OCI-LY3 (cell line): ENCODE results near the gene HECW1.

Source experiments
- CTCF ChIP-seq: fragments of 200-600, 300-600 bp; sonication (generic); IDR thresholded peaks from 2 replicates; pipeline ENCODE4 v1.5.1; 2014; ENCODE audit warnings: antibody characterized with exemption, low read length, low read depth
- EZH2phosphoT487 ChIP-seq: fragments of 200-600 bp; shearing (Covaris generic); IDR thresholded peaks from 2 replicates; pipeline ENCODE4 v1.6.1; 2018; ENCODE audit warnings: antibody characterized with exemption, mixed run types, low read depth

DNA sequence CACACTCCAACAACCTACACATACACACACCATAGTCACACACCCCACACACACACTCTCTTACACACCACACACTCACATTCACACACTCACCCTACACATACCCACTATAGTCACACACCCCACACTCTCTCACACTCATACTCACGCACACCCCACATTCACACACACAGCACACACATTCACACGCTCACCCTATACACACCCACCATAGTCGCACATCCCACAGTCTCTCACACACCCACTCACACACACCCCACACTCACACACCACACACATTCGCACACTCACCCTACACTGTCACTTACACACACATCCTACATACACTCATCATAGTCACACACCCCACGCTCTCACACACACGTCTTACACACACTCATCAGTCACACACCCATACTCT is 85.6 kb downstream of the HECW1 start:
- no peak for TF ChIP-seq CTCF
- no peak for TF ChIP-seq EZH2phosphoT487
